GM19238 (cell line): ENCODE measurements around the gene PP2D1.
"Not testable (repeated sequence)": the region's sequence is repeated elsewhere in the genome, so short reads cannot be mapped to it uniquely, and the experiment has no call there.

Experiments
- DNase-seq: peaks from one replicate; pipeline ENCODE4 v3.0.0; 2011; ENCODE audit warnings: low spot score; ENCODE audit not compliant: insufficient read length

The PP2D1 gene

GRCh38 chr3:19972054-19972453 lies 40.0 kb downstream of the PP2D1 start:
- DNase-seq: no peak

GRCh38 chr3:19970327-19970726 lies 41.7 kb downstream of the PP2D1 start:
- no peak for DNase-seq

- DNase-seq: no peak
Measured at GRCh38 chr3:19967812-19968211, 44.3 kb downstream of the PP2D1 start.

- DNase-seq: no peak
Measured at GRCh38 chr3:19967208-19967607, 44.9 kb downstream of the PP2D1 start.

- no peak for DNase-seq
Measured at GRCh38 chr3:19961960-19962359, 50.1 kb downstream of the PP2D1 start.

- DNase-seq: no peak
Measured at GRCh38 chr3:19960696-19961095, 51.4 kb downstream of the PP2D1 start.

GRCh38 chr3:19959505-19959904 lies 52.6 kb downstream of the PP2D1 start:
- no peak for DNase-seq

GRCh38 chr3:19957354-19957753 lies 54.7 kb downstream of the PP2D1 start:
- not testable (repeated sequence) for DNase-seq

GRCh38 chr3:19954676-19955075 lies 57.4 kb downstream of the PP2D1 start:
- DNase-seq: no peak

GRCh38 chr3:19950316-19950715 lies 61.7 kb downstream of the PP2D1 start:
- no peak for DNase-seq

- no peak for DNase-seq
Measured at GRCh38 chr3:19948226-19948591, 63.9 kb downstream of the PP2D1 start.

GRCh38 chr3:19947549-19948225 lies 64.4 kb downstream of the PP2D1 start:
- peak; percentile 10 for DNase-seq

- DNase-seq: peak; percentile 90
Measured at GRCh38 chr3:19946832-19947548, 65.1 kb downstream of the PP2D1 start, which contains the start of gene RAB5A. Gene RAB5A, plus strand, starts transcription at chr3:19947097. Its CDS starts 3,802 bp downstream, at chr3:19950899.

GRCh38 chr3:19945969-19946831 lies 65.9 kb downstream of the PP2D1 start:
- DNase-seq: no peak

- DNase-seq: no peak
Measured at GRCh38 chr3:19945534-19945933, 66.5 kb downstream of the PP2D1 start.

- DNase-seq: no peak
Measured at GRCh38 chr3:19940643-19941042, 71.4 kb downstream of the PP2D1 start.

- DNase-seq: no peak
Measured at GRCh38 chr3:19938295-19938627, 73.8 kb downstream of the PP2D1 start.

GRCh38 chr3:19937459-19938294 lies 74.4 kb downstream of the PP2D1 start:
- no peak for DNase-seq
